KMS-11 (cell line): ENCODE data around the gene PCYT2.
A peak's percentile ranks its signal among the peaks of the same experiment; 100 is the strongest.

Experiments used
- H2AFZ ChIP-seq: fragments of 200-600 bp; sonication (generic); 2 replicates; pipeline ENCODE4 v1.6.1; 2016; ENCODE audit warnings: antibody characterized with exemption, mixed run types, low read depth
- H3K27ac ChIP-seq: fragments of 200-600 bp; sonication (generic); 2 replicates; pipeline ENCODE4 v1.6.1; 2016; ENCODE audit warnings: mild to moderate bottlenecking, mixed run types
- H3K27me3 ChIP-seq: fragments of 200-600 bp; sonication (generic); 2 replicates; pipeline ENCODE4 v1.6.1; 2017; ENCODE audit warnings: mild to moderate bottlenecking, low read depth, mixed run types, moderate library complexity; ENCODE audit not compliant: insufficient read depth
- H3K36me3 ChIP-seq: fragments of 200-600 bp; sonication (generic); 2 replicates; pipeline ENCODE4 v1.6.1; 2017; ENCODE audit warnings: mild to moderate bottlenecking, mixed run types; ENCODE audit not compliant: insufficient read depth
- H3K4me1 ChIP-seq: fragments of 200-600 bp; sonication (generic); 2 replicates; pipeline ENCODE4 v1.6.1; 2016; ENCODE audit warnings: mild to moderate bottlenecking, low read depth, mixed run types; ENCODE audit not compliant: poor library complexity, severe bottlenecking
- H3K4me2 ChIP-seq: fragments of 200-600 bp; sonication (generic); 2 replicates; pipeline ENCODE4 v1.7.0; 2016; ENCODE audit warnings: mild to moderate bottlenecking, mixed run types
- H3K4me3 ChIP-seq: fragments of 200-600 bp; sonication (generic); IDR thresholded peaks from 2 replicates; pipeline ENCODE4 v1.6.1; 2017; ENCODE audit warnings: low read depth, low read length, mixed read lengths; ENCODE audit not compliant: insufficient read depth
- H3K79me2 ChIP-seq: fragments of 200-600 bp; sonication (generic); 2 replicates; pipeline ENCODE4 v1.6.1; 2016; ENCODE audit warnings: low read depth, mixed run types; ENCODE audit not compliant: insufficient read depth
- H3K9ac ChIP-seq: fragments of 200-600 bp; sonication (generic); 2 replicates; pipeline ENCODE4 v1.6.1; 2016; ENCODE audit warnings: mild to moderate bottlenecking, mixed run types
- H4K20me1 ChIP-seq: fragments of 200-600 bp; sonication (generic); 2 replicates; pipeline ENCODE4 v1.6.1; 2016; ENCODE audit warnings: mild to moderate bottlenecking, mixed run types; ENCODE audit not compliant: insufficient read depth
- TF ChIP-seq, protein P1 (sequence below): fragments of 200-600 bp; sonication (generic); conservative IDR thresholded peaks from 2 replicates; pipeline ENCODE4 v1.6.1; 2017; ENCODE audit warnings: low read depth, mild to moderate bottlenecking, antibody characterized with exemption, low read length, moderate library complexity, mixed read lengths

The PCYT2 gene

DNA sequence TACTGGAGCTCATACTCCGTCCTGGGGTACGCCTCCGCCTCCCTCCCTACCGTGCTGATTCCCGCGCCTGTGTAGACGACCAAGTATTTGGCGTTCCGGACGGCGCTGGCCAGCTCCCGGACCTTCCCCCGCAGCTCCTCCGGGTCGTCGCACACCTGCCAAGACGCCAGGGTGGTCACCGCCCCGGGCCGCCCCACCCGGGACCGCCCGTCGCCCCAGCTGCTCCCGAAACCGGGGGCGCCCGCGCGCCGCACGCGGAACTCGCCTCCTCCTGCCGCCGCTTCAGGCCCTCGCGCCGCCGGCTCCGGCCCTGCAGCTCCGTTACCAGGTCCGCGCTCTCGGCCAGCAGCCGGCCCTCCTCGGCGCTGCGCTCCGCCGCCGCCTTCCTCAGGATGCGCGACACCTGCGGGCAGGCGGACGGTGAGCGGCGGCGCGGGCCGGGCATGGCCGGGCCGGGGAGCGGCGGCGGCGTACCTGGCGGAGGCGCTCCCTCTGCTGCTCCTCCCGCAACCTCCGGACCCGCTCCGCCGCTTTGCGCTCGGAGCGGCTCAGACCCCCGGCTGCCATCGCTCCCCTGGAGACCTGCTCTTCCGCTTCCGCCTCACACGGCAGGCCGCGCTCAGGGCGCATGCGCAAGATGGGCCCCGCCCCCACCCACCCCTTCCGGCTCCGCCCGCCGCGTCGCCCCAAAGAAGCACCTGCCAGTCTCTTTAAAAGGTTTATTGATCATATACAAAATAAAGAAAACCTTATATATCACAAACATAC lies 6.5 kb upstream of the PCYT2 start, which contains the start of gene SIRT7:
Gene SIRT7, minus strand, starts transcription at position 612 of the 768 bp plus-strand sequence. Its CDS starts 45 bp downstream, at position 567.
- H3K4me1 ChIP-seq = peaks cover 47% of the 10 kb centered on the region
- H3K79me2 ChIP-seq = peaks cover 63% of the 10 kb centered on the region

DNA sequence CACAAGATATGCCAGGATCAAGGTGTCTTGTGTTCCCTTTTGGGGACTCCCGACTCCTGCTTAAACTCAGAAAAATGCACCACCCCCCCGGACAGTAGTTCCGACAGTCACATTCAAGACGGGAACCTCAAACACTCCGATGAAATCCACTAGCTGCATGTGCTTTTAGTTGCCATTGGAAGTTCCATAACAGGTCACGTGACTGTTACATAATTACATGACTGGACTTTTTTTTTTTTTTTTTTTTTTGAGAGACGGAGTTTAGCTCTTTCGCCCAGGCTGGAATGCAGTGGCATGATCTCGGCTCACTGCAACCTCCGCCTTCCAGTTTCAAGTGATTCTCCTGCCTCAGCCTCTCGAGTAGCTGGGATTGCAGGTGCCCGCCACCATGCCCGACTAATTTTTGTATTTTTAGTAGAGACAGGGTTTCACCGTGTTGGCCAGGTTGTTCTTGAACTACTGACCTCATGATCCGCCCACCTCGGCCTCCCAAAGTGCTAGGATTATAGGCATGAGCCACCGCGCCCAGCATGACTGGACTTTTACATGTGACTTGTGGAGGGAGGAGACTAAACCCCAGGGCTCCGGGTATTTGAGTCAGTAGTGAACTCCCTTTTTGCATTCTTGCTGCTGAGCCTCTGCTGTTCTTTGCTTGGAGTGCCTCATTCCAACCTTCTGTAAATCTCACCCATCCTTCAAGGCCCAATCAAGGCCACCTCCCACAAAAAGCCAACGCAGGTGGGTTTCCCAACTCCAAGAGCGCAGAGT lies 5.2 kb upstream of the PCYT2 start:
- Histone ChIP-seq H4K20me1 (0 out of 2 replicates have a peak, but pooled peaks cover 8% of the 10 kb centered on the region), H3K4me3 (no peak overlapping the region), H3K27me3 (no peaks in the 10 kb centered on the region), H3K4me1 (peaks cover 38% of the 10 kb centered on the region), H3K4me2 (peak overlapping the region; percentile 72), H3K79me2 (peaks cover 51% of the 10 kb centered on the region), H2AFZ (no peak overlapping the region), H3K27ac (no peak overlapping the region), H3K9ac (no peak overlapping the region; the same call in 1 of the 2 replicates), H3K36me3 (peaks cover 24% of the 10 kb centered on the region; the same call in 1 of the 2 replicates)
- TF ChIP-seq, protein P1, sequence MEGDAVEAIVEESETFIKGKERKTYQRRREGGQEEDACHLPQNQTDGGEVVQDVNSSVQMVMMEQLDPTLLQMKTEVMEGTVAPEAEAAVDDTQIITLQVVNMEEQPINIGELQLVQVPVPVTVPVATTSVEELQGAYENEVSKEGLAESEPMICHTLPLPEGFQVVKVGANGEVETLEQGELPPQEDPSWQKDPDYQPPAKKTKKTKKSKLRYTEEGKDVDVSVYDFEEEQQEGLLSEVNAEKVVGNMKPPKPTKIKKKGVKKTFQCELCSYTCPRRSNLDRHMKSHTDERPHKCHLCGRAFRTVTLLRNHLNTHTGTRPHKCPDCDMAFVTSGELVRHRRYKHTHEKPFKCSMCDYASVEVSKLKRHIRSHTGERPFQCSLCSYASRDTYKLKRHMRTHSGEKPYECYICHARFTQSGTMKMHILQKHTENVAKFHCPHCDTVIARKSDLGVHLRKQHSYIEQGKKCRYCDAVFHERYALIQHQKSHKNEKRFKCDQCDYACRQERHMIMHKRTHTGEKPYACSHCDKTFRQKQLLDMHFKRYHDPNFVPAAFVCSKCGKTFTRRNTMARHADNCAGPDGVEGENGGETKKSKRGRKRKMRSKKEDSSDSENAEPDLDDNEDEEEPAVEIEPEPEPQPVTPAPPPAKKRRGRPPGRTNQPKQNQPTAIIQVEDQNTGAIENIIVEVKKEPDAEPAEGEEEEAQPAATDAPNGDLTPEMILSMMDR = no peak

More for the DNA sequence above, 6.5 kb upstream of the PCYT2 start, which contains the start of gene SIRT7:
- Histone ChIP-seq H3K36me3 (peaks cover 22% of the 10 kb centered on the region; the same call in 1 of the 2 replicates), H3K27me3 (no peaks in the 10 kb centered on the region), H4K20me1 (0 out of 2 replicates have a peak, but pooled peaks cover 9% of the 10 kb centered on the region), H3K4me3 (no peak within 1 kb of the TSS), H3K4me2 (peak within 1 kb of the TSS; percentile 72), H3K9ac (peak within 1 kb of the TSS; percentile 72), H2AFZ (peak within 1 kb of the TSS; percentile 5; the same call in 1 of the 2 replicates), H3K27ac (peak within 1 kb of the TSS; percentile 26; the same call in 1 of the 2 replicates)
- TF ChIP-seq, protein P1 = no peak

DNA sequence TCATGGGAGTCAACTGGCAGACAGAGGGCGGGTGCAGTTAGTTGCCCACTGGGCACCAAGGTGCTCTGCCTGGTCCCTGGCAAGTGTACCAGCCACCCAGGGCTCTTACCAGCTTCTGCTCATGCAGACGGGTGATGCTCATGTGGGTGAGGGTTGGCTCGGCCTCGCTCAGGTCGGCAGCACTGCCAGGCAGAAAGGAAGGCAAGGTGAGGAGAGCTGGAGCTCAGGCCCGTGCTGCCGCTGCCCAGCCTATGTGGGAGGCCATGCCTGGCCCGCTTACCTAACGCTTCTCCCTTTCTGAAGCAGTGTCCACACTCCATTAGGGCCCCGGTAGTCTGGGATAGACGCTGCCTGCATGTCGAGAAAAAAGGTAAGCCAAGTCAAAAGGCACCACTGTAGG lies 4.1 kb upstream of the PCYT2 start:
- Histone ChIP-seq H3K79me2 (peaks cover 40% of the 10 kb centered on the region), H3K4me2 (no peak overlapping the region), H2AFZ (no peak overlapping the region), H3K4me3 (no peak overlapping the region), H3K27me3 (no peaks in the 10 kb centered on the region), H3K4me1 (peaks cover 31% of the 10 kb centered on the region), H4K20me1 (0 out of 2 replicates have a peak, but pooled peaks cover 5% of the 10 kb centered on the region), H3K9ac (no peak overlapping the region), H3K36me3 (peaks cover 24% of the 10 kb centered on the region; the same call in 1 of the 2 replicates), H3K27ac (no peak overlapping the region)
- TF ChIP-seq, protein P1 = no peak

DNA sequence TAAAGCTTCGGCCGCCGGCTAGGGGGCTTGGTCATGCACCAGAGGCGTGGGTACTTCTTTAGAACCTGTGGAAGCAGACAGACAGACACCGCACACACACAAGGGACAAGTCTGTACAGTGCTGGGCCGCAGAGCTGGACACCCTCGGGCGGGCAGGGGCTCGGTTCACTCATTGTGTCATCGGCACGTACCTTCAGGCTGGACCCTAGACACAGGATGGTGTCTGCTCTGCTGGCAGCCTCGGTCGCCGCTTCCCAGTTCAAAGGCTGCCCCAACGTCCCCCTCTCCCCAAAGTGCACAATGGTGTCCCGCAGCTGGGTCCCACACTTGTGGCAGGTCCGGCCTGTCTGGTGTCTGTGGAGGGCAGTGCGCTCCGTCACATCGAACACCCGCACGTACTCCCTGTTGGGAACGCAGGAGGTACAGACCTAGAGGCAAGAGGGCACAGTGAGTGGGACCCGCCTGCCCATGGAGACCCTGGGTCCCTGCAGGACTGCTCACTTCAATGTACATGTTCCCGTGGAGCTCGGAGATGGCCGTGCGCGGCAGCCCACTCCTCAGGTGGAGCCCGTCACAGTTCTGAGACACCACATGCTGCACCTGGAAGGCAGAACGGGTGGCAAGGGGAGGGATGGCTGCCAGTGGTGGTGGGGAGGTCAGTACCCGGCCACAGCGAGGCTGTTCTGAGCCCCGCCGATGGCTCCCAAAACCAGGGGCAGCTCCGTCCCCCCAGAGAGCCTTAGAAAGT lies 3.1 kb upstream of the PCYT2 start:
- H4K20me1 ChIP-seq = 0 out of 2 replicates have a peak, but pooled peaks cover 5% of the 10 kb centered on the region
- H3K27ac ChIP-seq = no peak overlapping the region

More for the DNA sequence above, 3.1 kb upstream of the PCYT2 start:
- H3K4me2 ChIP-seq = no peak overlapping the region
- H3K4me1 ChIP-seq = peaks cover 37% of the 10 kb centered on the region
- TF ChIP-seq, protein P1 = no peak
- H3K4me3 ChIP-seq = no peak overlapping the region
- peaks cover 30% of the 10 kb centered on the region for H3K79me2 ChIP-seq
- no peak overlapping the region for H2AFZ ChIP-seq
- H3K9ac ChIP-seq = no peak overlapping the region
- H3K27me3 ChIP-seq = no peaks in the 10 kb centered on the region
- peaks cover 24% of the 10 kb centered on the region; the same call in 1 of the 2 replicates for H3K36me3 ChIP-seq
